Neuronal stem cell (in vitro differentiated cells): Measurements from ENCODE around the gene GIPC1.
"Not testable (repeated sequence)": the region's sequence is repeated elsewhere in the genome, so short reads cannot be mapped to it uniquely, and the experiment has no call there.

ENCODE experiments used
- DNase-seq: peaks from one replicate; pipeline ENCODE4 v3.0.0-alpha.2; 2013; ENCODE audit warnings: low spot score
- H2AFZ ChIP-seq: one replicate; pipeline ENCODE4 v1.6.1; 2013; ENCODE audit warnings: mild to moderate bottlenecking, low read length, inconsistent platforms
- H2AK5ac ChIP-seq: 2 replicates; pipeline ENCODE4 v1.6.1; 2013; ENCODE audit warnings: low read depth, mild to moderate bottlenecking, inconsistent platforms, low read length, moderate library complexity, mixed read lengths
- H2BK120ac ChIP-seq: 2 replicates; pipeline ENCODE4 v1.6.1; 2013; ENCODE audit warnings: low read depth, mild to moderate bottlenecking, inconsistent platforms, low read length, moderate library complexity, mixed read lengths
- H2BK12ac ChIP-seq: one replicate; pipeline ENCODE4 v1.6.1; 2013; ENCODE audit warnings: low read length, inconsistent platforms
- H2BK15ac ChIP-seq: 2 replicates; pipeline ENCODE4 v1.6.1; 2013; ENCODE audit warnings: mild to moderate bottlenecking, low read length, inconsistent platforms, mixed read lengths
- H2BK5ac ChIP-seq: one replicate; pipeline ENCODE4 v1.6.1; 2013; ENCODE audit warnings: inconsistent platforms, mild to moderate bottlenecking, low read length, moderate library complexity
- H3K14ac ChIP-seq: one replicate; pipeline ENCODE4 v1.6.1; 2013; ENCODE audit warnings: low read length, inconsistent platforms
- H3K18ac ChIP-seq: 2 replicates; pipeline ENCODE4 v1.6.1; 2013; ENCODE audit warnings: low read length, inconsistent platforms
- H3K23ac ChIP-seq: 2 replicates; pipeline ENCODE4 v1.6.1; 2013; ENCODE audit warnings: low read depth, mild to moderate bottlenecking, mixed read lengths, low read length, inconsistent platforms; ENCODE audit not compliant: poor library complexity
- H3K27ac ChIP-seq: replicated peaks from 3 replicates; pipeline ENCODE4 v1.5.1; 2013; ENCODE audit warnings: low read length, inconsistent platforms
- H3K27me3 ChIP-seq, 3 experiments: 2 replicates each; pipeline ENCODE4 v1.6.1; 2013; ENCODE audit warnings: low read length in 3 of 3, mild to moderate bottlenecking in 2 of 3, inconsistent platforms in 1 of 3, low read depth in 1 of 3, mixed read lengths in 1 of 3, moderate library complexity in 1 of 3; ENCODE audit not compliant: control insufficient read depth in 3 of 3, insufficient read depth in 3 of 3
- H3K36me3 ChIP-seq, 2 donors: replicated peaks in 1 of 2; 2 replicates each; pipeline ENCODE4 v1.6.1; 2013; ENCODE audit warnings: low read length in 2 of 2; ENCODE audit not compliant: control insufficient read depth in 2 of 2, insufficient read depth in 2 of 2
- H3K4ac ChIP-seq: 2 replicates; pipeline ENCODE4 v1.6.1; 2013; ENCODE audit warnings: inconsistent platforms, mild to moderate bottlenecking, low read length, moderate library complexity
- H3K4me1 ChIP-seq, 2 donors: 1 replicate in 1 of 2; 2 replicates in 1 of 2; pipeline ENCODE4 v1.6.1; 2013; ENCODE audit warnings: low read length in 2 of 2, low read depth in 1 of 2; ENCODE audit not compliant: control insufficient read depth in 2 of 2, insufficient read depth in 1 of 2
- H3K4me2 ChIP-seq: one replicate; pipeline ENCODE4 v1.6.1; 2013; ENCODE audit warnings: mild to moderate bottlenecking, low read length, inconsistent platforms; ENCODE audit not compliant: insufficient read depth, poor library complexity, severe bottlenecking
- H3K4me3 ChIP-seq, 2 donors: 2 replicates each; pipeline ENCODE4 v1.5.1; 2013; ENCODE audit warnings: low read length in 2 of 2, mild to moderate bottlenecking in 2 of 2, inconsistent platforms in 1 of 2, moderate library complexity in 1 of 2
- H3K79me1 ChIP-seq: one replicate; pipeline ENCODE4 v1.6.1; 2013; ENCODE audit warnings: low read depth, mild to moderate bottlenecking, inconsistent platforms, low read length, moderate library complexity
- H3K9ac ChIP-seq: one replicate; pipeline ENCODE4 v1.6.1; 2013; ENCODE audit warnings: mild to moderate bottlenecking, low read depth, low read length, inconsistent platforms; ENCODE audit not compliant: poor library complexity
- H3K9me3 ChIP-seq, 2 donors: replicated peaks in 1 of 2; 2 replicates each; pipeline versions ENCODE3 to v1.6.1; 2013; ENCODE audit warnings: low read length in 2 of 2, mild to moderate bottlenecking in 2 of 2, inconsistent platforms in 1 of 2, low read depth in 1 of 2, mixed read lengths in 1 of 2, moderate library complexity in 1 of 2; ENCODE audit not compliant: control insufficient read depth in 2 of 2, insufficient read depth in 1 of 2
- H4K8ac ChIP-seq: one replicate; pipeline ENCODE4 v1.6.1; 2013; ENCODE audit warnings: low read depth, mild to moderate bottlenecking, inconsistent platforms, low read length, moderate library complexity
- H4K91ac ChIP-seq: one replicate; pipeline ENCODE4 v1.6.1; 2013; ENCODE audit warnings: low read length, low read depth, mild to moderate bottlenecking, inconsistent platforms; ENCODE audit not compliant: poor library complexity
- WGBS, 2 donors: extraction: QIAGEN DNeasy Blood & Tissue Kit; methylation state at CpG; one replicate each; pipeline ENCODE4 v1.1.7; 2013; ENCODE audit warnings: missing lambda C conversion rate in 2 of 2, mixed read lengths in 1 of 2; ENCODE audit not compliant: insufficient read length in 2 of 2, insufficient replicate concordance in 1 of 2; ENCODE audit errors: extremely low coverage in 2 of 2; 5-methylcytosine and 5-hydroxymethylcytosine counted together

GIPC1 gene

GRCh38 chr19:14505488-14506239 lies 9.7 kb upstream of the GIPC1 start:
- H2AK5ac ChIP-seq = no peak overlapping the region
- H2AFZ ChIP-seq = peak overlapping the region; percentile 74
- no peak overlapping the region for H2BK120ac ChIP-seq
- peak overlapping the region; percentile 0 for H3K18ac ChIP-seq
- no peak for DNase-seq
- H3K4me2 ChIP-seq = no peak overlapping the region
- no peaks in the 10 kb centered on the region for H3K9me3 ChIP-seq
- no peak overlapping the region for H3K14ac ChIP-seq
- no peak overlapping the region for H3K4ac ChIP-seq
- H2BK12ac ChIP-seq = no peak overlapping the region
- WGBS, 2 donors = no CpG with 5 or more reads among the region's 19 CpGs
- peak overlapping the region; percentile 53 for H4K8ac ChIP-seq
- H3K9ac ChIP-seq = no peak overlapping the region
- H3K23ac ChIP-seq = no peak overlapping the region
- H3K27ac ChIP-seq = peak overlapping the region; percentile 46
- no peaks in the 10 kb centered on the region for H3K4me1 ChIP-seq
- no peak overlapping the region for H2BK15ac ChIP-seq
- no peaks in the 10 kb centered on the region for H3K79me1 ChIP-seq
- H3K4me3 ChIP-seq = no peak overlapping the region
- H3K36me3 ChIP-seq = no peaks in the 10 kb centered on the region
- H3K27me3 ChIP-seq = peaks cover 0 to 3% (median 0%) of the 10 kb centered on the region in 3 experiments
- H4K91ac ChIP-seq = no peak overlapping the region
- H2BK5ac ChIP-seq = no peak overlapping the region

- not testable (repeated sequence) for H3K27ac ChIP-seq, H3K18ac ChIP-seq
Measured at GRCh38 chr19:14504575-14504974, 8.6 kb upstream of the GIPC1 start.

GRCh38 chr19:14503285-14503684 lies 7.4 kb upstream of the GIPC1 start:
- H3K18ac ChIP-seq = no peak overlapping the region
- no peak overlapping the region for H3K4me3 ChIP-seq
- no peaks in the 10 kb centered on the region for H3K4me1 ChIP-seq
- WGBS, 2 donors = no CpG with 5 or more reads among the region's 1 CpG
- no peak overlapping the region for H3K4ac ChIP-seq
- H2BK15ac ChIP-seq = no peak overlapping the region
- H3K9me3 ChIP-seq = no peaks in the 10 kb centered on the region
- H2AK5ac ChIP-seq = no peak overlapping the region
- H2AFZ ChIP-seq = no peak overlapping the region
- no peaks in the 10 kb centered on the region for H3K36me3 ChIP-seq
- H2BK5ac ChIP-seq = no peak overlapping the region
- H3K14ac ChIP-seq = no peak overlapping the region
- no peak overlapping the region for H4K8ac ChIP-seq
- no peak overlapping the region for H4K91ac ChIP-seq
- DNase-seq = no peak
- no peak overlapping the region for H2BK12ac ChIP-seq
- H3K9ac ChIP-seq = no peak overlapping the region
- H3K27ac ChIP-seq = no peak overlapping the region
- no peak overlapping the region for H2BK120ac ChIP-seq
- no peak overlapping the region for H3K23ac ChIP-seq
- no peaks in the 10 kb centered on the region for H3K79me1 ChIP-seq
- no peak overlapping the region for H3K4me2 ChIP-seq
- peaks cover 0 to 3% (median 0%) of the 10 kb centered on the region in 3 experiments for H3K27me3 ChIP-seq

More at GRCh38 chr19:14504575-14504974, 8.6 kb upstream of the GIPC1 start:
- H4K91ac ChIP-seq, H3K9ac ChIP-seq, H3K4me2 ChIP-seq, H2BK12ac ChIP-seq, H3K79me1 ChIP-seq, H3K4me3 ChIP-seq, H3K36me3 ChIP-seq, H3K4ac ChIP-seq, H2BK15ac ChIP-seq, H2BK120ac ChIP-seq, DNase-seq, H2AK5ac ChIP-seq, H3K27me3 ChIP-seq, H4K8ac ChIP-seq, H2BK5ac ChIP-seq, H3K4me1 ChIP-seq, H3K14ac ChIP-seq, H2AFZ ChIP-seq, H3K23ac ChIP-seq, H3K9me3 ChIP-seq: not testable (repeated sequence)
- 57% methylated on average over 1 of the region's 8 CpGs; no CpG with 5 or more reads in 1 of the 2 donors for WGBS, 2 donors

GRCh38 chr19:14502334-14503092 lies 6.6 kb upstream of the GIPC1 start:
- no peak overlapping the region for H3K23ac ChIP-seq
- H3K79me1 ChIP-seq = no peaks in the 10 kb centered on the region
- no peak overlapping the region for H2BK120ac ChIP-seq
- peaks cover 0 to 3% (median 0%) of the 10 kb centered on the region in 3 experiments for H3K27me3 ChIP-seq
- H2AFZ ChIP-seq = no peak overlapping the region
- no peak overlapping the region for H2AK5ac ChIP-seq
- no peak overlapping the region for H3K14ac ChIP-seq
- H3K36me3 ChIP-seq = no peaks in the 10 kb centered on the region
- no peak overlapping the region for H3K4me2 ChIP-seq
- WGBS, 2 donors = no CpG with 5 or more reads among the region's 11 CpGs
- H3K4ac ChIP-seq = no peak overlapping the region
- H2BK15ac ChIP-seq = no peak overlapping the region
- H3K4me1 ChIP-seq = peaks cover 1 to 2% of the 10 kb centered on the region in 2 donors
- no peak overlapping the region for H4K8ac ChIP-seq
- H3K18ac ChIP-seq = no peak overlapping the region
- H2BK12ac ChIP-seq = no peak overlapping the region
- H2BK5ac ChIP-seq = no peak overlapping the region
- H3K4me3 ChIP-seq = no peak overlapping the region
- no peak overlapping the region for H3K27ac ChIP-seq
- no peak for DNase-seq
- no peaks in the 10 kb centered on the region for H3K9me3 ChIP-seq
- no peak overlapping the region for H3K9ac ChIP-seq
- no peak overlapping the region for H4K91ac ChIP-seq
